ENCODE results near the gene SEC62. TPM values are rescaled to one million over a fixed set of nuclear protein-coding genes. Genes with fewer than 3 reads are reported as not detected.

The SEC62 gene
- total and polyA plus RNA-seq, 12 donors: 34.1 to 165 (median 77.7) TPM

- DNase-seq (no peak), ATAC-seq (no peak)
- Histone ChIP-seq H3K4me1 (peaks cover 0 to 6% (median 0%) of the 10 kb centered on the region in 9 donors), H3K27ac (no peak overlapping the region), H3K9me3 (no peaks in the 10 kb centered on the region), H3K4me3 (no peak overlapping the region), H3K36me3 (no peaks in the 10 kb centered on the region), H3K27me3 (peaks cover 0 to 6% (median 2%) of the 10 kb centered on the region in 7 donors)
- 88 to 91% methylated on average over 5 of the region's 5 CpGs for WGBS, 2 donors
- intact Hi-C loops (cut with DNase I): no loop called here
- TF ChIP-seq CTCF (IDR thresholded peaks at IDR 0.05): no peak
Measured at GRCh38 chr3:169939751-169940150, 26.9 kb upstream of the SEC62 start.

GRCh38 chr3:169940470-169941181 lies 26.0 kb upstream of the SEC62 start:
- H3K27me3 ChIP-seq: peaks cover 0 to 6% (median 2%) of the 10 kb centered on the region in 7 donors
- intact Hi-C loops (cut with DNase I): no loop called here
- peaks cover 0 to 14% (median 0%) of the 10 kb centered on the region in 9 donors for H3K4me1 ChIP-seq
- H3K4me3 ChIP-seq: no peak overlapping the region
- WGBS, 2 donors: 65 to 70% methylated on average over 6 of the region's 6 CpGs
- no peaks in the 10 kb centered on the region for H3K9me3 ChIP-seq
- no peak overlapping the region for H3K27ac ChIP-seq
- TF ChIP-seq CTCF (IDR thresholded peaks at IDR 0.05): no peak
- DNase-seq (no peak), ATAC-seq (no peak)
- H3K36me3 ChIP-seq: no peaks in the 10 kb centered on the region

- peaks cover 0 to 16% (median 0%) of the 10 kb centered on the region in 9 donors for H3K4me1 ChIP-seq
- WGBS, 2 donors: 60 to 61% methylated on average over 7 of the region's 7 CpGs
- no peaks in the 10 kb centered on the region for H3K9me3 ChIP-seq
- no peak overlapping the region for H3K4me3 ChIP-seq
- peaks cover 0 to 6% (median 0%) of the 10 kb centered on the region in 7 donors for H3K27me3 ChIP-seq
- no peak for DNase-seq
- no peak for TF ChIP-seq CTCF (IDR thresholded peaks at IDR 0.05)
- ATAC-seq: peak in 5 of 8 donors; percentile 49 to 70 (median 64)
- intact Hi-C loops (cut with DNase I): no loop called here
- H3K36me3 ChIP-seq: no peaks in the 10 kb centered on the region
- H3K27ac ChIP-seq: peak overlapping the region in 1 of 10 donors; percentile 75
Measured at GRCh38 chr3:169945313-169945712, 21.3 kb upstream of the SEC62 start.

GRCh38 chr3:169946336-169946735 lies 20.3 kb upstream of the SEC62 start:
- DNase-seq: no peak
- ATAC-seq: no peak
- Histone ChIP-seq H3K4me3 (no peak overlapping the region), H3K36me3 (no peaks in the 10 kb centered on the region), H3K27me3 (peaks cover 0 to 6% (median 0%) of the 10 kb centered on the region in 7 donors), H3K27ac (no peak overlapping the region), H3K4me1 (peaks cover 0 to 15% (median 0%) of the 10 kb centered on the region in 9 donors), H3K9me3 (no peaks in the 10 kb centered on the region)
- TF ChIP-seq CTCF (IDR thresholded peaks at IDR 0.05): no peak
- WGBS, 2 donors: 94 to 95% methylated on average over 3 of the region's 3 CpGs
- intact Hi-C loops (cut with DNase I): no loop called here
